Activated naive CD8-positive, alpha-beta T cell treated with anti-CD3 and anti-CD28 coated beads, Interleukin-2, amount 10 ng/mL, durations not matched to agents 7 days and 5 days (primary cell): ENCODE data around the gene SMIM1. TPM values are rescaled to one million over a fixed set of nuclear protein-coding genes. Genes with fewer than 3 reads are reported as not detected.
A peak's percentile ranks its signal among the peaks of the same experiment; 100 is the strongest.
"Not testable (repeated sequence)": the region's sequence is repeated elsewhere in the genome, so short reads cannot be mapped to it uniquely, and the experiment has no call there.

Experiments
- ATAC-seq: fragments of 150-1000 bp; cut with Tn5 transposase; one replicate; pipeline ENCODE4 v1.10.0; 2021; ENCODE audit warnings: low read depth, moderate library complexity
- POLR2A ChIA-PET: fragments of 350-600 bp; sonication (Branson Sonifier 250); formaldehyde crosslinking; loops from one replicate; lab custom pipeline; 2021; ENCODE audit warnings: antibody characterized with exemption; lab: Charles Lee
- DNase-seq: peaks from one replicate; pipeline ENCODE4 v3.0.0; 2021
- H3K27ac Mint-ChIP-seq: one replicate; pipeline ENCODE4 v1.8.0; 2022; ENCODE audit warnings: mild to moderate bottlenecking, mixed read lengths
- H3K27me3 Mint-ChIP-seq: one replicate; pipeline ENCODE4 v1.8.0; 2022; ENCODE audit warnings: mild to moderate bottlenecking, moderate library complexity, mixed read lengths
- H3K36me3 Mint-ChIP-seq: one replicate; pipeline ENCODE4 v1.8.0; 2021; ENCODE audit warnings: mild to moderate bottlenecking, mixed read lengths
- H3K4me1 Mint-ChIP-seq: one replicate; pipeline ENCODE4 v1.8.0; 2021; ENCODE audit warnings: mixed read lengths
- H3K4me3 Mint-ChIP-seq: one replicate; pipeline ENCODE4 v1.8.0; 2022; ENCODE audit warnings: mild to moderate bottlenecking, moderate library complexity, mixed read lengths
- H3K9me3 Mint-ChIP-seq: one replicate; pipeline ENCODE4 v1.8.0; 2021; ENCODE audit warnings: mixed read lengths
- total RNA-seq, 2 experiments: library from RNA; stranded (reverse); gene quantifications; one replicate each; pipeline ENCODE4 v1.2.3, GENCODE V29; 2021

Gene SMIM1
- total RNA-seq, 2 experiments from 2014 or later = 0.94 to 2.1 TPM

GRCh38 chr1:3790500-3790923, 18.0 kb downstream of the SMIM1 start:
- H3K27ac Mint-ChIP-seq = no peak overlapping the region
- POLR2A ChIA-PET = no interaction called here
- H3K4me1 Mint-ChIP-seq = peaks cover 23% of the 10 kb centered on the region
- no peaks in the 10 kb centered on the region for H3K9me3 Mint-ChIP-seq
- H3K36me3 Mint-ChIP-seq = peaks cover 3% of the 10 kb centered on the region
- DNase-seq (no peak), ATAC-seq (no peak)
- H3K27me3 Mint-ChIP-seq = peaks cover 1% of the 10 kb centered on the region
- no peak overlapping the region for H3K4me3 Mint-ChIP-seq

GRCh38 chr1:3790952-3791351, 18.4 kb downstream of the SMIM1 start:
- ATAC-seq (no peak), DNase-seq (no peak)
- H3K9me3 Mint-ChIP-seq = no peaks in the 10 kb centered on the region
- POLR2A ChIA-PET = no interaction called here
- H3K36me3 Mint-ChIP-seq = peaks cover 3% of the 10 kb centered on the region
- peaks cover 1% of the 10 kb centered on the region for H3K27me3 Mint-ChIP-seq
- H3K4me1 Mint-ChIP-seq = peaks cover 23% of the 10 kb centered on the region
- no peak overlapping the region for H3K4me3 Mint-ChIP-seq
- H3K27ac Mint-ChIP-seq = no peak overlapping the region

- Mint-ChIP-seq H3K9me3 (no peaks in the 10 kb centered on the region), H3K36me3 (peaks cover 1% of the 10 kb centered on the region), H3K27me3 (peaks cover 1% of the 10 kb centered on the region), H3K4me1 (peaks cover 25% of the 10 kb centered on the region), H3K4me3 (peak overlapping the region; percentile 83), H3K27ac (peak overlapping the region; percentile 43)
- no peak for ATAC-seq
- POLR2A ChIA-PET = interaction anchor here (0.6 to 1.8 kb wide), 9 partner anchors 8 to 107 kb away, joined by 3 to 7 read pairs (median 5); partner anchors contain the start of genes C1orf174, CEP104 and DFFB
- no peak for DNase-seq
Measured at GRCh38 chr1:3795453-3796214, 23.1 kb downstream of the SMIM1 start.

GRCh38 chr1:3796215-3797061, 23.9 kb downstream of the SMIM1 start, which contains the start of gene LRRC47:
Gene LRRC47 (minus strand): TSS chr1:3796498. CDS start chr1:3796476, 22 bp downstream.
- Mint-ChIP-seq H3K27me3 (peaks cover 6% of the 10 kb centered on the region), H3K4me3 (peak within 1 kb of the TSS; percentile 91), H3K36me3 (peaks cover 1% of the 10 kb centered on the region), H3K4me1 (peaks cover 27% of the 10 kb centered on the region), H3K27ac (peak within 1 kb of the TSS; percentile 94), H3K9me3 (no peaks in the 10 kb centered on the region)
- POLR2A ChIA-PET = interaction anchor here (0.6 to 1.8 kb wide), 10 partner anchors 9 to 106 kb away, joined by 3 to 7 read pairs (median 4); partner anchors contain the start of genes C1orf174, CEP104 and DFFB
- DNase-seq (peak; percentile 95), ATAC-seq (peak; percentile 99)

- POLR2A ChIA-PET = no interaction called here
- Mint-ChIP-seq H3K27me3 (peaks cover 23% of the 10 kb centered on the region), H3K36me3 (no peaks in the 10 kb centered on the region), H3K27ac (no peak overlapping the region), H3K4me1 (peaks cover 12% of the 10 kb centered on the region), H3K9me3 (no peaks in the 10 kb centered on the region), H3K4me3 (no peak overlapping the region)
- ATAC-seq (no peak), DNase-seq (no peak)
Measured at GRCh38 chr1:3799976-3800685, 27.6 kb downstream of the SMIM1 start.

- H3K4me3 Mint-ChIP-seq, DNase-seq, POLR2A ChIA-PET, H3K4me1 Mint-ChIP-seq, H3K27ac Mint-ChIP-seq, ATAC-seq, H3K9me3 Mint-ChIP-seq, H3K36me3 Mint-ChIP-seq: not testable (repeated sequence)
- peaks cover 23% of the 10 kb centered on the region for H3K27me3 Mint-ChIP-seq
Measured at GRCh38 chr1:3800795-3801194, 28.2 kb downstream of the SMIM1 start.

- POLR2A ChIA-PET = no interaction called here
- H3K4me1 Mint-ChIP-seq = peaks cover 3% of the 10 kb centered on the region
- no peak overlapping the region for H3K4me3 Mint-ChIP-seq
- H3K27ac Mint-ChIP-seq = no peak overlapping the region
- DNase-seq (no peak), ATAC-seq (no peak)
- no peaks in the 10 kb centered on the region for H3K36me3 Mint-ChIP-seq
- H3K27me3 Mint-ChIP-seq = peaks cover 23% of the 10 kb centered on the region
- H3K9me3 Mint-ChIP-seq = peaks cover 1% of the 10 kb centered on the region
Measured at GRCh38 chr1:3803905-3804626, 31.5 kb downstream of the SMIM1 start.

GRCh38 chr1:3804627-3804944, 32.0 kb downstream of the SMIM1 start:
- H3K36me3 Mint-ChIP-seq, H3K4me3 Mint-ChIP-seq, POLR2A ChIA-PET, H3K9me3 Mint-ChIP-seq, H3K27ac Mint-ChIP-seq, H3K4me1 Mint-ChIP-seq, ATAC-seq, DNase-seq: not testable (repeated sequence)
- H3K27me3 Mint-ChIP-seq = peaks cover 23% of the 10 kb centered on the region

- peaks cover 1% of the 10 kb centered on the region for H3K9me3 Mint-ChIP-seq
- H3K36me3 Mint-ChIP-seq = no peaks in the 10 kb centered on the region
- POLR2A ChIA-PET = no interaction called here
- DNase-seq = no peak
- H3K27ac Mint-ChIP-seq = no peak overlapping the region
- H3K27me3 Mint-ChIP-seq = peaks cover 23% of the 10 kb centered on the region
- H3K4me1 Mint-ChIP-seq = peaks cover 3% of the 10 kb centered on the region
- ATAC-seq = no peak
- H3K4me3 Mint-ChIP-seq = no peak overlapping the region
Measured at GRCh38 chr1:3805038-3805437, 32.5 kb downstream of the SMIM1 start.

- DNase-seq (no peak), ATAC-seq (no peak)
- H3K9me3 Mint-ChIP-seq = peaks cover 1% of the 10 kb centered on the region
- peaks cover 12% of the 10 kb centered on the region for H3K27me3 Mint-ChIP-seq
- H3K27ac Mint-ChIP-seq = no peak overlapping the region
- no peaks in the 10 kb centered on the region for H3K36me3 Mint-ChIP-seq
- peaks cover 3% of the 10 kb centered on the region for H3K4me1 Mint-ChIP-seq
- POLR2A ChIA-PET = no interaction called here
- no peak overlapping the region for H3K4me3 Mint-ChIP-seq
Measured at GRCh38 chr1:3807769-3808168, 35.2 kb downstream of the SMIM1 start.

GRCh38 chr1:3809680-3810079, 37.1 kb downstream of the SMIM1 start:
- H3K27ac Mint-ChIP-seq = no peak overlapping the region
- DNase-seq = no peak
- no peaks in the 10 kb centered on the region for H3K27me3 Mint-ChIP-seq
- H3K4me1 Mint-ChIP-seq = peaks cover 3% of the 10 kb centered on the region
- POLR2A ChIA-PET = interaction anchor here (1.0 kb wide), 1 partner anchor 13 kb away, joined by 3 read pairs; no protein-coding TSS in a partner anchor
- H3K4me3 Mint-ChIP-seq = no peak overlapping the region
- H3K9me3 Mint-ChIP-seq = peaks cover 1% of the 10 kb centered on the region
- ATAC-seq = no peak
- no peaks in the 10 kb centered on the region for H3K36me3 Mint-ChIP-seq

- not testable (repeated sequence) for H3K27me3 Mint-ChIP-seq, H3K36me3 Mint-ChIP-seq, ATAC-seq, H3K4me1 Mint-ChIP-seq, H3K9me3 Mint-ChIP-seq, DNase-seq, H3K27ac Mint-ChIP-seq, H3K4me3 Mint-ChIP-seq
- POLR2A ChIA-PET = interaction anchor here (1.0 kb wide), 1 partner anchor 13 kb away, joined by 3 read pairs; no protein-coding TSS in a partner anchor
Measured at GRCh38 chr1:3810149-3810761, 37.7 kb downstream of the SMIM1 start.
